Liver (tissue), 9 donors: ENCODE measurements around the gene ABHD8. TPM values are rescaled to one million over a fixed set of nuclear protein-coding genes. Genes with fewer than 3 reads are reported as not detected.

Experiments used
- DNase-seq: peaks from one replicate; pipeline ENCODE4 v3.0.0-alpha.2; 2017; ENCODE audit warnings: low spot score
- H3K27ac ChIP-seq, 2 donors: one replicate each; pipeline ENCODE4 v1.7.0; 2013; ENCODE audit warnings: inconsistent platforms in 2 of 2, low read length in 2 of 2, control low read depth in 1 of 2, low read depth in 1 of 2, mild to moderate bottlenecking in 1 of 2
- H3K27me3 ChIP-seq, 4 donors: one replicate each; pipeline versions ENCODE4 v1.6.1 to v1.7.0; 2013; ENCODE audit warnings: low read length in 3 of 4, inconsistent platforms in 1 of 4, mild to moderate bottlenecking in 1 of 4, moderate library complexity in 1 of 4; ENCODE audit not compliant: control insufficient read depth in 4 of 4, insufficient read depth in 4 of 4
- H3K36me3 ChIP-seq, 4 donors: one replicate each; pipeline versions ENCODE4 v1.6.1 to v1.7.0; 2013; ENCODE audit warnings: low read length in 3 of 4, mild to moderate bottlenecking in 3 of 4, low read depth in 1 of 4, moderate library complexity in 1 of 4; ENCODE audit not compliant: control insufficient read depth in 4 of 4, insufficient read depth in 3 of 4
- H3K4me1 ChIP-seq, 4 donors: one replicate each; pipeline versions ENCODE4 v1.6.1 to v1.7.0; 2013; ENCODE audit warnings: low read length in 3 of 4, mild to moderate bottlenecking in 3 of 4, moderate library complexity in 1 of 4; ENCODE audit not compliant: control insufficient read depth in 4 of 4, insufficient read depth in 4 of 4
- H3K4me3 ChIP-seq, 3 donors: one replicate each; pipeline versions ENCODE4 v1.6.1 to v1.7.0; 2013; ENCODE audit warnings: low read length in 3 of 3, control low read depth in 1 of 3, low read depth in 1 of 3, mild to moderate bottlenecking in 1 of 3
- H3K9ac ChIP-seq, 2 donors: one replicate each; pipeline ENCODE4 v1.7.0; 2013; ENCODE audit warnings: low read length in 2 of 2, mild to moderate bottlenecking in 2 of 2, moderate library complexity in 2 of 2, control low read depth in 1 of 2, low read depth in 1 of 2
- H3K9me3 ChIP-seq, 4 donors: one replicate each; pipeline versions ENCODE4 v1.6.1 to v1.7.0; 2013; ENCODE audit warnings: low read length in 3 of 4; ENCODE audit not compliant: control insufficient read depth in 4 of 4
- EGR1 ChIP-seq, 2 donors: IDR thresholded peaks; 2 replicates each; pipeline ENCODE4 v1.6.1; 2016 to 2018; ENCODE audit warnings: antibody characterized with exemption in 2 of 2, low read depth in 2 of 2
- FOXA1 ChIP-seq: IDR thresholded peaks from 2 replicates; pipeline ENCODE4 v1.6.1; 2016; ENCODE audit warnings: antibody characterized with exemption
- FOXA2 ChIP-seq: IDR thresholded peaks from 2 replicates; pipeline ENCODE4 v1.6.1; 2016; ENCODE audit warnings: antibody characterized with exemption
- GABPA ChIP-seq, 2 donors: IDR thresholded peaks in 1 of 2; conservative IDR thresholded peaks in 1 of 2; 2 replicates each; pipeline ENCODE4 v1.6.1; 2016; ENCODE audit warnings: antibody characterized with exemption in 2 of 2, mild to moderate bottlenecking in 1 of 2, moderate library complexity in 1 of 2
- HNF4A ChIP-seq, 2 donors: conservative IDR thresholded peaks; 2 replicates each; pipeline ENCODE4 v1.6.1; 2016; ENCODE audit warnings: antibody characterized with exemption in 2 of 2, mild to moderate bottlenecking in 2 of 2
- HNF4G ChIP-seq: IDR thresholded peaks from 2 replicates; pipeline ENCODE4 v1.6.1; 2016; ENCODE audit warnings: antibody characterized with exemption
- JUND ChIP-seq, 2 donors: IDR thresholded peaks; 2 replicates each; pipeline ENCODE4 v1.6.1; 2016; ENCODE audit warnings: antibody characterized with exemption in 2 of 2
- NR2F2 ChIP-seq: IDR thresholded peaks from 2 replicates; pipeline ENCODE4 v1.6.1; 2016; ENCODE audit warnings: antibody characterized with exemption
- RAD21 ChIP-seq, 2 donors: IDR thresholded peaks; 2 replicates each; pipeline ENCODE4 v1.6.1; 2016; ENCODE audit warnings: antibody characterized with exemption in 2 of 2, mild to moderate bottlenecking in 2 of 2
- RXRA ChIP-seq, 2 donors: IDR thresholded peaks; 2 replicates each; pipeline ENCODE4 v1.6.1; 2017 to 2018; ENCODE audit warnings: antibody characterized with exemption in 2 of 2, mild to moderate bottlenecking in 1 of 2
- SP1 ChIP-seq: IDR thresholded peaks from 2 replicates; pipeline ENCODE4 v1.6.1; 2018; ENCODE audit warnings: antibody characterized with exemption, mild to moderate bottlenecking
- TAF1 ChIP-seq: conservative IDR thresholded peaks from 2 replicates; pipeline ENCODE4 v1.6.1; 2016; ENCODE audit warnings: antibody characterized with exemption, mild to moderate bottlenecking
- YY1 ChIP-seq: IDR thresholded peaks from 2 replicates; pipeline ENCODE4 v1.6.1; 2016; ENCODE audit warnings: antibody characterized with exemption, mild to moderate bottlenecking
- WGBS: extraction: QIAGEN DNeasy Blood & Tissue Kit; methylation state at CpG from one replicate; pipeline ENCODE4 v1.1.7; 2013; 5-methylcytosine and 5-hydroxymethylcytosine counted together
- polyA plus RNA-seq, 2 donors: library from polyadenylated mRNA; stranded (reverse) in 1 of 2; unstranded in 1 of 2; fragments of 200-250 nt in 1 of 2; fragments of >200 nt in 1 of 2; fragmentation: Nextera tagmentation in 1 of 2; extraction: Ambion mirVana in 1 of 2; gene quantifications; one replicate each; pipeline versions ENCODE4 v1.2.1 to v1.2.3, GENCODE V29; 2013 to 2015
- total RNA-seq, 2 donors: library from RNA; depleted of rRNA; stranded (reverse); fragments of >200 nt; gene quantifications; one replicate each; pipeline ENCODE4 v1.2.3, GENCODE V29; 2014
- TF ChIP-seq, protein P1 (sequence below): IDR thresholded peaks from 2 replicates; pipeline ENCODE4 v1.6.1; 2016; ENCODE audit warnings: antibody characterized with exemption
- TF ChIP-seq, protein P2 (sequence below): IDR thresholded peaks from 2 replicates; pipeline ENCODE4 v1.6.1; 2016; ENCODE audit warnings: antibody characterized with exemption
- TF ChIP-seq, protein P3 (sequence below): IDR thresholded peaks from 2 replicates; pipeline ENCODE4 v1.6.1; 2016; ENCODE audit warnings: antibody characterized with exemption
- TF ChIP-seq, protein P4 (sequence below): fragments of 150-350 bp; IDR thresholded peaks from 2 replicates; pipeline ENCODE4 v1.5.1; 2017; ENCODE audit warnings: improper control_type of control experiment, low read depth, low read length; ENCODE audit not compliant: missing input control
- donor health status: healthy.
- donor health status: healthy.
- donor health status: healthy.
- donor health status: healthy.
- donor health status: healthy.

The ABHD8 gene
- total and polyA plus RNA-seq, 4 donors, result 6.3 to 26.9 (median 14.4) TPM

DNA sequence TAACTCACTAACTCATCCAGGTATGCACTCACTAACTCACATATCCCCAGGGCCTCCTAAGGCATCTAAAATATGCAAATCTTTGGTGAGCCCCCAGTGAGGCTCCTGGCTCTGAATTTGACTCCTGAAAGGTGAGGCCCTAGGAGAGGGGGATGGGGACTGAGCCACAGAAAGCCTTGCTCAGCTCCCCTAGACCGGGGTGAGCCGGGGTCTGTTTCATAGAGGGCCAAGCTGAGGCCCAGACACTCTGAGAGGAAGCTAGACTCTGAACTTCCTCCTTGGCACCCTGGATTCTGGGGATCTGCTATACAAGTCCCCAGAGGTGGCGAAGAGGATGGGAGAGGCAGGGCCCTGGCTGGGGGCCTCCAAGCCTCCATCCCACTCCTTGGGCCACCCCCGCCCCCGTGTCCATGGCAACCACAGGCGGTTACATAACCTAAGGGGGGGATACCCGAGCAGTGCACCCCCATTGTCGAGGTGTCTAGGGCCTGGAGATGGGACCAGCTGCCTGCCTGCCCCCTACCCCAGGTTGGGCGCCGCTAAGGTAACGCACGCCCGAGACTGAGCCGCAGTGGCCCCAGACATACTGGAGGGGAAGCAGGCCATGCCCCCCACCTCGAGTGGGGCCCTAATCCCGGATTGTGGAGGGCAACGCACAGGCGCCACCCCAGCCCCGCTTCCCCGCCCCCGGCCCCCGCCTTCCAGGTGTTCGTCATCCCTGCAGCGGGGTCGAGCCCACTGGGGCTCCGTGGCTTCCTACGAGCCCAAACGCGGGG, 646 bp downstream of the ABHD8 start:
- Histone ChIP-seq H3K9ac (peak overlapping the region in 1 of 2 donors; percentile 59), H3K9me3 (peaks cover 0 to 4% (median 3%) of the 10 kb centered on the region in 4 donors), H3K4me1 (peaks cover 12 to 42% (median 35%) of the 10 kb centered on the region in 4 donors), H3K36me3 (peaks cover 0 to 4% (median 0%) of the 10 kb centered on the region in 4 donors), H3K27ac (peak overlapping the region; percentile 51 to 57), H3K4me3 (peak overlapping the region; percentile 62 to 87 (median 65)), H3K27me3 (no peaks in the 10 kb centered on the region)
- WGBS, result 17% methylated on average over 29 of the region's 29 CpGs
- DNase-seq, result no peak
- TF ChIP-seq HNF4G (no peak), NR2F2 (no peak), FOXA1 (no peak), TAF1 (no peak), RAD21 (IDR thresholded peaks at IDR 0.05) (no peak), JUND (IDR thresholded peaks at IDR 0.05) (no peak), GABPA (IDR thresholded peaks at IDR 0.05 in 1 of 2, conservative IDR thresholded peaks at IDR 0.05 in 1 of 2) (no peak), SP1 (no peak), HNF4A (conservative IDR thresholded peaks at IDR 0.05) (no peak), FOXA2 (no peak), RXRA (IDR thresholded peaks at IDR 0.05) (no peak), EGR1 (IDR thresholded peaks at IDR 0.05; ENCODE audit: low read depth in 2 of 2) (no peak)
- TF ChIP-seq, protein P1, sequence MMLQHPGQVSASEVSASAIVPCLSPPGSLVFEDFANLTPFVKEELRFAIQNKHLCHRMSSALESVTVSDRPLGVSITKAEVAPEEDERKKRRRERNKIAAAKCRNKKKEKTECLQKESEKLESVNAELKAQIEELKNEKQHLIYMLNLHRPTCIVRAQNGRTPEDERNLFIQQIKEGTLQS, result no peak
- TF ChIP-seq, protein P2, sequence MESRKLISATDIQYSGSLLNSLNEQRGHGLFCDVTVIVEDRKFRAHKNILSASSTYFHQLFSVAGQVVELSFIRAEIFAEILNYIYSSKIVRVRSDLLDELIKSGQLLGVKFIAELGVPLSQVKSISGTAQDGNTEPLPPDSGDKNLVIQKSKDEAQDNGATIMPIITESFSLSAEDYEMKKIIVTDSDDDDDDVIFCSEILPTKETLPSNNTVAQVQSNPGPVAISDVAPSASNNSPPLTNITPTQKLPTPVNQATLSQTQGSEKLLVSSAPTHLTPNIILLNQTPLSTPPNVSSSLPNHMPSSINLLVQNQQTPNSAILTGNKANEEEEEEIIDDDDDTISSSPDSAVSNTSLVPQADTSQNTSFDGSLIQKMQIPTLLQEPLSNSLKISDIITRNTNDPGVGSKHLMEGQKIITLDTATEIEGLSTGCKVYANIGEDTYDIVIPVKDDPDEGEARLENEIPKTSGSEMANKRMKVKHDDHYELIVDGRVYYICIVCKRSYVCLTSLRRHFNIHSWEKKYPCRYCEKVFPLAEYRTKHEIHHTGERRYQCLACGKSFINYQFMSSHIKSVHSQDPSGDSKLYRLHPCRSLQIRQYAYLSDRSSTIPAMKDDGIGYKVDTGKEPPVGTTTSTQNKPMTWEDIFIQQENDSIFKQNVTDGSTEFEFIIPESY, result no peak
- TF ChIP-seq, protein P3, sequence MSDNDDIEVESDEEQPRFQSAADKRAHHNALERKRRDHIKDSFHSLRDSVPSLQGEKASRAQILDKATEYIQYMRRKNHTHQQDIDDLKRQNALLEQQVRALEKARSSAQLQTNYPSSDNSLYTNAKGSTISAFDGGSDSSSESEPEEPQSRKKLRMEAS, result no peak

DNA sequence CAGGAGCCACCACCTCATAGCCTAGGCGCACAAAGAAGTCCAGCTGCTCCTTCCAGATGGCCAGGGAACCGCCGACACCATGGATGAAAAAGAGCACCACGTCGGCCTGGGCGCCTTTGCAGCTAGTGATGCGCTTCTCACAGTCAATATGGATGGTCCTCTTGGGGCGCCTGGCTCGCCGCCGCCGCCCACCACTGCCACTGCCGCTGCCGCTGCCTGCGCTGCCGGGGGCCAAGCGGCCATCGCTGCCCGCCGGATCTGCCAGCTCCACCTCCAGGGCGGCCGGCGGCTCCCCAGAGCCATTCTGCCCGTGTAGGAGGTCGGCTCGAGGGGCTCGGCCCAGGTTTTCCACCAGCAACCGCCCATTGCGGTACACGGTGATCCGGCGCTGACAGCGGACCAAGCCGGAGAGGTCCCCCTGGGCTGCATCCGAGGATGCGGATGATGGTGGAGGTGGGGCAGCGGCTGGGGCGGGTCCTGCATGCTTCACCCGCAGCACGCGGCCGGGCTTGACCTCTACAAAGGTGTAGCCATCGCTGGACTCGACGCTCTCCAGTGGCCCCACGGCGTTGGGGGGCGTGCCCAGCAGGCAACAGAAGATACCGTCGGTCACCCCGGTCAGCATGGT, 2.1 kb downstream of the ABHD8 start:
- Histone ChIP-seq H3K4me3 (no peak overlapping the region), H3K4me1 (peaks cover 12 to 32% (median 26%) of the 10 kb centered on the region in 4 donors), H3K36me3 (peaks cover 0 to 4% (median 0%) of the 10 kb centered on the region in 4 donors), H3K27ac (no peak overlapping the region), H3K9ac (no peak overlapping the region), H3K9me3 (peaks cover 0 to 4% (median 3%) of the 10 kb centered on the region in 4 donors), H3K27me3 (no peaks in the 10 kb centered on the region)
- WGBS, result 96% methylated on average over 51 of the region's 51 CpGs
- TF ChIP-seq FOXA1, result no peak
- TF ChIP-seq EGR1 (IDR thresholded peaks at IDR 0.05; ENCODE audit: low read depth in 2 of 2), result no peak
- TF ChIP-seq RAD21 (IDR thresholded peaks at IDR 0.05), result no peak
- TF ChIP-seq GABPA (IDR thresholded peaks at IDR 0.05 in 1 of 2, conservative IDR thresholded peaks at IDR 0.05 in 1 of 2), result no peak
- TF ChIP-seq, protein P2, result no peak
- TF ChIP-seq, protein P4, sequence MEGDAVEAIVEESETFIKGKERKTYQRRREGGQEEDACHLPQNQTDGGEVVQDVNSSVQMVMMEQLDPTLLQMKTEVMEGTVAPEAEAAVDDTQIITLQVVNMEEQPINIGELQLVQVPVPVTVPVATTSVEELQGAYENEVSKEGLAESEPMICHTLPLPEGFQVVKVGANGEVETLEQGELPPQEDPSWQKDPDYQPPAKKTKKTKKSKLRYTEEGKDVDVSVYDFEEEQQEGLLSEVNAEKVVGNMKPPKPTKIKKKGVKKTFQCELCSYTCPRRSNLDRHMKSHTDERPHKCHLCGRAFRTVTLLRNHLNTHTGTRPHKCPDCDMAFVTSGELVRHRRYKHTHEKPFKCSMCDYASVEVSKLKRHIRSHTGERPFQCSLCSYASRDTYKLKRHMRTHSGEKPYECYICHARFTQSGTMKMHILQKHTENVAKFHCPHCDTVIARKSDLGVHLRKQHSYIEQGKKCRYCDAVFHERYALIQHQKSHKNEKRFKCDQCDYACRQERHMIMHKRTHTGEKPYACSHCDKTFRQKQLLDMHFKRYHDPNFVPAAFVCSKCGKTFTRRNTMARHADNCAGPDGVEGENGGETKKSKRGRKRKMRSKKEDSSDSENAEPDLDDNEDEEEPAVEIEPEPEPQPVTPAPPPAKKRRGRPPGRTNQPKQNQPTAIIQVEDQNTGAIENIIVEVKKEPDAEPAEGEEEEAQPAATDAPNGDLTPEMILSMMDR, result no peak
- TF ChIP-seq HNF4A (conservative IDR thresholded peaks at IDR 0.05), result no peak
- TF ChIP-seq, protein P3, result no peak
- no peak for TF ChIP-seq NR2F2
- TF ChIP-seq FOXA2, result no peak
- TF ChIP-seq JUND (IDR thresholded peaks at IDR 0.05), result no peak
- no peak for TF ChIP-seq HNF4G
- no peak for TF ChIP-seq YY1
- TF ChIP-seq RXRA (IDR thresholded peaks at IDR 0.05), result no peak
- no peak for TF ChIP-seq SP1
- no peak for DNase-seq
